HG02852 (cell line): ENCODE measurements around the gene LFNG.
"Not testable (repeated sequence)": the region's sequence is repeated elsewhere in the genome, so short reads cannot be mapped to it uniquely, and the experiment has no call there.

Experiments
- ATAC-seq: cut with Tn5 transposase; IDR thresholded peaks from one replicate; pipeline ENCODE4 v1.9.1; 2021; ENCODE audit warnings: mild to moderate bottlenecking, moderate library complexity; ENCODE audit not compliant: unreplicated experiment

The LFNG gene

GRCh38 chr7:2529161-2530070 is 9.8 kb downstream of the LFNG start:
- ATAC-seq: no peak

DNA sequence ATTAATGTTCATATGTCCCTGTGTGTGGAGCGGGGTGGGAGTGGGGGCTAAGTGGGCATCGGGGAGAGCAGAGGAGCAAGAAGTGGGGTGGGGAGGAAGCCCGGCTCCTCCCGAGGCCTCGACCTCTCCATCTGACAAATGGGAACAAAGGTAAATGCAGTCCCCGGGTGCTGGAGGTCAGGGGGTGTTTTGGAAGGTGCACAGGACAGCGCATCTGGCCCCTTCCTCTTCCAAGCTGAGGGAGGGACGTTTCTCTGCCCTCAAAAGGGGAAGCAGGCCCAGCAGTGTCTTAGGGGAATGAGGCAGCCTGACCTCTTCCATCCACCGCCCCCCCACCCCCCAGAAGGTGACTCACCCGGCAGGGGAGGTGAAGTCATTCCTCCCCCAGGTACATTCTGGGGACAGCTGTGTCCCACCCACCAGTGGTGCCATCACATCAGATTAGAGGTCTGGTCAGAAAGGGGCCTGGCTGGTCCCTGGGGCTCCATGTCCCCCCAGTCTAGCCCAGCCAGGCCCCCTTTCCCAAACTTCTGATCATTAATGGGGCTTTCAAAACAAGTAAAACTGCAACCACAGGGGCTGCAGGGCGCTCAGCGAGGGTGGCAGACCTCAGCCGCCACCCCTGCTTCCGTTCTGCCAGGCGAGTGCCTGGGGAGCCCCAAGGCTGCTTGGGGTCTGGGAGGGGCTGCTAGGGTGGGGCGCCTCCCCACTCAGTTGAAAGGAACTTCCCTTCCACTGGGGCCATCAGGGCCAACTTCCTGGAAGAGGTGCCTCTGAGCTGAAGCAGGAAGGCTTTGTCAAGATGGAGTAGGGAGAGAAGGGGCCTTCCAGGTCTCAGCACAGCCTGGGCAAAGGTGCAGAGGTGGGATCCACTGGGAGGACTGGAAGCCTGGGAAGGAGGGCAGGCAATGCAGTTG is 10.8 kb downstream of the LFNG start:
- ATAC-seq: no peak

- not testable (repeated sequence) for ATAC-seq
Measured at GRCh38 chr7:2530994-2531795, 11.6 kb downstream of the LFNG start.

- ATAC-seq: not testable (repeated sequence)
Measured at GRCh38 chr7:2531796-2532110, 12.2 kb downstream of the LFNG start.

DNA sequence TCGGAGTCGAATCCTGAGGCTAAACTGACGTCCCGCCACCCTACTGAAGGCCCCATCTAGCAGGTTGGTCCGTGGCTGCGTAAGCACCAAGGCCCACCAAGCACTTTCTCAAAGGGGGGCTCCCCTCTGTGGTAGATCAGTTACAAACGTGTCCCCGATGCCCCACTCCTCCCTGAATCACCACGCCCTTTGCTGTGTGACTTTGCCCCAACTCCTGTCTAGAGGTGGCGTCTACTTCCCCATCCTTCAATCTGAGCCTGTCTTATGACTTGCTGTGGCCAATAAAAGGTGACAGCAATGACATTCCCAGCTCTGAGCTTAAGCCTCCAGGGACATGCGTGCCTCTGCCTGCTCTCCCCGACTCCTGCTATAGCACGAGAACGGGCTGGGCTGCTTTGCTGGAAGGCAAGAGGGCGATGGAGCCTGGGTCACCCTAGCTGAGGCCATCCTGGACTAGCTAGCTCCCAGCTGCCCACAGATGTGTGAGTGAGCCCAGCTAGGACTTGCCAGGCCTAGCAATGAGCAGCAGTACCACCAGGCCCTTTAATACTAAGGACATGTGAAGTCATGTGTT is 12.7 kb downstream of the LFNG start:
- not testable (repeated sequence) for ATAC-seq

DNA sequence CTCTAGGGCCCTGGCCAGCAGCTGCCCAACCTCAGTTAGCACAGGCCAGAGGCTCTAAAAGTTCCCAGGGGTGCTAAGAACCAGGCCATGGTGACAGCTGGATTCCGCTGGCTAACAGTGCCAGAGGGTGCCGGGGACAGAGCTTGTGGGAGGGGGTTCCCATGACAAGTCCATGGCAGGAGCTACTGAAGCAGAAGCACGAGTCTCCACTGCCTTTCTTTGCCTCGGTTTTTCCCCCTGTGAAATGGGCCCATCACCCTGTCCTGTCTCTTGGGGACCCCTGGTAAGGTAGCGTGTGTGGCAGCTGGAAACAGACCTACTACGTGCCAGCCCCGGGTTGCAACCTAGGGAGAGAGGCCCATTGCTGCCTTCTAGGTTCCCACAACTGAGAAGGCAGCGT is 13.2 kb downstream of the LFNG start:
- ATAC-seq: not testable (repeated sequence)

GRCh38 chr7:2533566-2533965 is 14.0 kb downstream of the LFNG start:
- not testable (repeated sequence) for ATAC-seq

- ATAC-seq: not testable (repeated sequence)
Measured at GRCh38 chr7:2534214-2534613, 14.6 kb downstream of the LFNG start.

DNA sequence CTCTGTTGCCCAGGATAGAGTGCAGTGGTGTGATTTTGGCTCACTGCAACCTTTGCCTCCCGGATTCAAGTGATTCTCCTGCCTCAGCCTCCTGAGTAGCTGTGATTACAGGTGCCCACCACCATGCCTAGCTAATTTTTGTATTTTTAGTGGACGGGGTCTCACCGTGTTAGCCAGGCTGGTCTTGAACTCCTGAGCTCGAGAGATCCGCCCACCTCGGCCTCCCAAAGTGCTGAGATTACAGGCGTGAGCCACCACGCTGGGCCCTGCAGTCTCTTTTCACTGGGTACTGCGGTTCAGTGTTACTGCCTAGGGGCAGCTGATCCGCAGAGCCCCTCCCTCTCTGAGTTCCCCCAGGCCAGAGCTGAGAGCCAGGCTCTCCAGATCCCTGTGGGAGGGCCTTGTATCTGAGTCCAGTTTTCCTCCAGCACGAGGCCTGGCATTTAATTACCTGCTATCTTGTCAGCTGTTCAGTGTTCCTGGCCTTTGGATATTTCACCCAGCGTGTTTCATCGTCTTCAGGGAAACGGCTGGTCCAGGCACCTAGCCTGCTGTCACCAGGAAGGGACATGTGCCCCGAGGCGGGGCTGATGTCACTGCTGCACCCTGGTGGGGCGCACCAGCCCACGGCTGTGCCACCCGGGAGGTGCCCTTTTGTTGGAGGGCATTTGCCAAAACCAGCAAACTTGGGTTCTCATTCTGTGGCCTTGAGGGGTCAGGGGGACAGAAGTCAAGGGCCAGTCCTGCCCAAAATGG is 16.5 kb downstream of the LFNG start:
- not testable (repeated sequence) for ATAC-seq

GRCh38 chr7:2537981-2538851 is 18.6 kb downstream of the LFNG start:
- no peak for ATAC-seq

DNA sequence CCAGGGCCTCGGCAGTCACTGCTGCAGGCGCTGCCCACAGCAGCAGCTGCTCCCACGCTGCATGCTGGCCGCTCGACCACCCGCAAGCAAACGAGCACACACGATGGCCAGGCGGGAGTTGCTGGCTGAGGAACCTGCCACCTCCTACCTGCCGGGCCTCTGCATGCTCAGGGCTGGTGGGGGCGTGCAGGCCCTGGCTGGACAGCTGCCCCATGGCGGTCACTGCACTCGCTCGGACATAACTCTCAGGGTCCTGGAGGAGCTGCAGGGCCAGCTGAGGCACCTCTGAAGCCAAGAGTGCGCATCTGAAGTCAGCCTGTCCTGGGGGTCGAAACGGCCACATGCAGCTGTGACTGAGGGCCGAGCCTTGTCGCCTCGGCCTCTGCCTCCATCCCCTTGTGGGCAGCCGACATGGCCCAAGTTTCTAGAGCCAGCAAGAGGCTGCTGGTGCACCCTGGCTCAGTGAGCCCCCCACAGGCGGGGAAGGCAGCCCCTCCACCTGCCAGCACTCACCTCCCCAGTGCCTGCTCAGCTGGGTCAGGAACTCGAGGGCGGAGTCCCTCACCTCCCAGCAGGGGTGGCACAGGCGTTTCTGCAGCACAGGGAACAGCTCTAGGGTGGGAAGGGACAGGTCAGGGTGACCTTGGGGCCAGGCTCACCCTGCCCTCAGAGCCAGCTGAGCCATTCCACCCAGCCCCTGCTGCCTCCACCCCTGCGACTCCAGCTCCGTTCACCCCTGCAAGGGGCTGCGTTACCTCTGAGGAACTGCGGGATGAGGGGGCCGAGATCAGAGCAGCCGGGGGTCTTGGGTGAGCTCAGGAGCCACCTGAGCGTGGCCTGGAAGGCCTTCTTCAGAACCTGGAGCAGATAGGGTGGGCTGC is 19.7 kb downstream of the LFNG start:
- ATAC-seq: no peak

DNA sequence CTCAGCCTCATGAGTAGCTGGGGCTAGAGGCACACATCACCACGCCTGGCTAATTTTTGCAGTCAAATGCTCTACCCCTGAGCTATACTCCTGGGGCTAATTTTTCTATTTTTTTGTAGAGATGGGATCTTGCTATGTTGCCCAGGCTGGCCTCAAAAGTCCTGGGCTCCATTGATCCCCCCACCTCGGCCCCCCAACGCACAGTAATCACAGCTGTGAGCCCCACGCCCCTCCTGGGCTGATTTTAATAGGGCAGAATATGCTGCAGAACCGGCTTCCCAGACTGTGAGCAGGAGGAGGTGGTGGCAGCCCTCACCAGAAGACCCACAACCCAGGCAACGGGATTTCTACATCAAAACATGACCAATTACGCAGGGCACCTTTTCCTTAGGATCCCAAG is 20.6 kb downstream of the LFNG start:
- ATAC-seq: no peak

DNA sequence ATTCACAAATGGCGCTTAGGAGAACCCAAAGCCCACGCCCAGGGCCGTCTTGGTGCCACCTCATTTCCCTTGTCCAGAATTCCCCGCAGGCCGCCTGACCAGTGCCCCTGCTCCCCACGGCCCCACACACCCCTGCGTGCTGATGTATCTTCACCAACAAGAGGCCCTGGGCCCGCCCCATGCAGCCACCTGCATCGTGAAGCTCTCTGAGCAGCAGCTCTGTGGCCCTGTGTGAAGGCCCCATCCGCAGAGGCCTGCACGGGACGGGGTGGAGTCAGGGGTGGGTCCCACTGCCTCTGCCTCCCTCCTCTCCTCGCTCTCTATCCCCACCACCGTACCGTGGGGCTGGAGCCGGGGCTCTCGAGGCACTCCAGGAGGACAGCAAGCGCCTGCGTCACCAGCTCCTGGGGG is 21.1 kb downstream of the LFNG start:
- no peak for ATAC-seq

GRCh38 chr7:2541291-2542010 is 21.9 kb downstream of the LFNG start:
- ATAC-seq: no peak

- ATAC-seq: no peak
Measured at GRCh38 chr7:2542011-2542915, 22.7 kb downstream of the LFNG start.
